GM18526 (cell line): Measurements from ENCODE around the gene IL18RAP.

ENCODE experiments used
- POLR2A ChIP-seq: IDR thresholded peaks from 3 replicates; pipeline ENCODE4 v1.6.1; 2011; ENCODE audit not compliant: insufficient read length; ENCODE audit errors: extremely low read depth

Gene IL18RAP

DNA sequence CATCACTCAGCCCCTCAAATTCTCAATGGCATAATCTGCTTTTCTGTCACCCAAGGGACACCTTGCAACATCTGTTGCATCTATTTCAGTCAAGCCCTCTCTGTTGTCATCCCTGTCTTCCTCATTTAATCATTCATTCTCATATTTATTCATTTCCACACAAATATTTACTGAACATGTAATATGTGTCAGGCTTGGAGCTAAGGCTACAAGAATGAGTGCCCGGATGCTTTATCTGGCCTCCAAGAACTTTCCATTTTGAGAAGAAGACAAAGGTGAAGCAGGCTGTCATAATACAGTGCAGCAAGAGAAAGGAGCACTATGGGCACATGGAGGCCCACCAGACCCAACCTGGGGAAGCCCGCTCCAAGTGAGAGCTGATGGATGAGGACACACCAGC, 15.6 kb downstream of the IL18RAP start:
- no peak for TF ChIP-seq POLR2A

GRCh38 chr2:102439065-102439695, 16.2 kb downstream of the IL18RAP start:
- no peak for TF ChIP-seq POLR2A

DNA sequence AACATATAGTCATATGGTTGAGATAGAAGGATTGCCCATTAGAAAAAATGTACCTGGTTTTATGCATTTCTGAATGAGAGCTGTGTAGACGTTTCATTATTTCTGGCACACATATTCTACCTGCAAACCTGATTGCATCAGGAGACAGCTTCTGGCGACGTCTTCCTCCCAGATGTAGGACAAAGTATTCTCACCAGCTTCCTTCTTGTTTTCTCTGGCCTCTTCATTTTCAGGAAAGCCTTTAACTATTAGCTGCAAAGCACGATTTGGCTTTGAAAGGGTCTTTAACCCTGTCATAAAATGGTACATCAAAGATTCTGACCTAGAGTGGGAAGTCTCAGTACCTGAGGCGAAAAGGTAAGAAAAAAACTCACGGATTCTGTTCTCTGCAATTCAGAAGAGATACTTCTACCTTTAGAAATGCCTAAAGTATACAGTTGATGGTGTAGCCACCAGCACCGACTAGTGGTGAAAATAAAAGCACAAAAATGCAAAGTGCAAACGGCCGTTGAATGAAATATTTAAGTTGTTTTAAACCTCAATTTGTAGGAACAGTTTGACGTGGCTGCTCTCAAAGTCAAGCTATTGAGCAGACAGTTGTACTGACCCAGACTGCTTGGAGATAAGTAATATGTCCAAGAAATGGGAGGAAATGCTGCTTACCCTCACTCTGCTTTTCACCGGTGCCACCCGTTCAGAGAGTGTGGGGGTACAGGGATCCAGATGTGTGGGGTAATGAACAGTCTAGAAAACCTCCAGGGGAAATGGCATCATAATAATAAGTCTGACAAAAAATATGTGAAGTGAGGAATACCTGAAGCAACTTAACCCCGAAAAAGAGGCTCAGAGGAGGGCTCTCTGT, 20.2 kb downstream of the IL18RAP start:
- TF ChIP-seq POLR2A: no peak

- no peak for TF ChIP-seq POLR2A
Measured at GRCh38 chr2:102444233-102444632, 21.3 kb downstream of the IL18RAP start.

DNA sequence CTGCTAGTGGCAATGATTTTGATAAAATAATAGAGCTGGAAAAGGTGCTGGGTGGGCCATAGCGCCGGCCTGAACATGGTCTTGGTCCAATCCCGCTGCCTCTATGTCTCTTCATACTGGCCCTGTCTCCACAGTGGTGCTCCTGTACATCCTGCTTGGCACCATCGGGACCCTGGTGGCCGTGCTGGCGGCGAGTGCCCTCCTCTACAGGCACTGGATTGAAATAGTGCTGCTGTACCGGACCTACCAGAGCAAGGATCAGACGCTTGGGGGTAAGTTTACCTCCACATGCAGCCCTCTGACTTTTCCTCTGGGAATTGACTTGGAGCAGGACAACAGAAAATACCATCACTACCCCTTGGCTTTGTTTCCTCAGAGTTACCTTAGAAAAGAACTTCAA, 24.0 kb downstream of the IL18RAP start:
- no peak for TF ChIP-seq POLR2A

DNA sequence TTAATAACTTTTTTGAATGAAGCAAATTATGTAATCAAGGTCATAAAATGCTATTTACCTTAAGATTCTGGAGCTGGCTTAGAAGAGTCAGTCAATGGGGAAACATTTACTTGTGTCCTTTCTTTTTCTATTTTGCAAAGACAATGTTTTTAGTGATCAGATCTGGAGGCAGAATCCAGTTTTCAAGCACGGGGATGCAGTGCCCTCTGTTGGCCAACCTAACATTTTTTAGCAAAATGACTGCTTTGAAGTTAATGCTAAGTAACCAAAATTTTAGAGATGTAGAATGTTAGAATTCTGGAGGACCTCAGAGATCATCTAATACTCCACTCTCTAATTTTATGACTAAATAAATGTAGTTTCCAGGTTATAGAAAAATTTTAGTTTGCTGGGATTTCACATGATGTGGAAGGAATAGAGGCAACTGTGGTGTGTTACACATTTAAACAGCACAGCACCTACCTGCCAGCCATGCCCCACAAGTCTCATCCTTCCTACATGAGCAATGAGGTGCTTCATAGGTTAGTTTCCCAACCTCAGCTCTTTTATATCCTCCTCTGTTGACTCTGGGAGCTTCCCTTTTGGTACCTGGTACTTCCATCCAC, 26.5 kb downstream of the IL18RAP start:
- TF ChIP-seq POLR2A: no peak

- TF ChIP-seq POLR2A: no peak
Measured at GRCh38 chr2:102451968-102452367, 29.0 kb downstream of the IL18RAP start.

DNA sequence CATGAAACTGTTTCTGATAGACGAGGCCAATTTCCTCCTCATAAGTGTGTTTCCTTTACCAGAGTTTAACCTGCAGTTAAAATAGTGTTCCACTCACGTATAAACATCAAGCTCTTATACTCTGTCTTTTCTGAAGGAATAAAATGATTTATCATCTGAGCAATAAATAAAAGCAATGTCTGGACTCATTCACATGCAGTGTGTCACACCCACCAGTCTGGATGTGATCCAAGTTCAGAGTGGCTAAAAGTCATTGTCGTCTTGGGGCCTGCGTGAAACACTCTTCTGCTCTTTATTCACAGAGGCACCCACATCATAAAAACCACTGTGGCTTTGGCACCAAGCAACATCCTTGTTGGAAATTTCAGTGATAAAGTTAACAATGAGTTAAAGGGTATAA, 30.5 kb downstream of the IL18RAP start:
- TF ChIP-seq POLR2A: no peak

- no peak for TF ChIP-seq POLR2A
Measured at GRCh38 chr2:102455061-102455670, 32.2 kb downstream of the IL18RAP start.

DNA sequence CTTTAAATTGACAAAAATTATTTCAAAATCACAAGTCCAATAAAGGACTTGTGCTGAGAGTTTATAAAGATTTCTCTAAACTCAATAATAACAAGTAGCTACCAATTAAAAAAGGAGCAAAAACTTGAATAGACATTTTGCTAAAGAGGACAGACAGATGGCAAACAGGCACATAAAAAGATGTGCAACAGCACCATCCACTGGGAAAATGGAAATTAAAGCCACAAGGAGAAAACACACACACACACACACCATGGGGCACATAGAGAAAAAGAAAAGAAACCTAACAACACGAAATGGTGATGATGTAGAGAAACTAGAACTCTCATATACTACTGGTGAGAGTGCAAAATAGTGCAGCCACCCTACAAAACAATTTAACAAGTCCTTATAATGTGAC, 37.5 kb downstream of the IL18RAP start:
- TF ChIP-seq POLR2A: no peak

- no peak for TF ChIP-seq POLR2A
Measured at GRCh38 chr2:102461188-102461587, 38.2 kb downstream of the IL18RAP start.

GRCh38 chr2:102463160-102463559, 40.2 kb downstream of the IL18RAP start:
- TF ChIP-seq POLR2A: no peak

DNA sequence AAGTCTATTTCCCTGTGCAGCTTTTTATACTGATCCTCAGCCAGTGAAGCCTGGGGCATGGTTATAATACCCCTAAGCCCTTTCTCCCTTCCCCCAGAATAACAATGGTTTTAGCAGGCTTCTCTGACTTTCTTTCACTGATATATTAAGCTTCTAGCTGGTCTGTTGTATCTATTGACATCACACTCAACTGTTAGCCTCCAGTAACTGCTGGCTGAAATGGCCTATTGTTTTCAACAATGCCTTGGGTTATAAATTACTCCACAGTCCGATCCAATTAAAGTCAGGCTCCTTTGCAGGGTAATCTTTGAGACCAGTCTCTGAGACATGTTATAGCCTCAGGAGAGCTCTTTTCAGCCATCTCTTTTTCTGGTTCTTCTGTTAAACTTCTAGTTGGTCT, 47.2 kb downstream of the IL18RAP start:
- no peak for TF ChIP-seq POLR2A

DNA sequence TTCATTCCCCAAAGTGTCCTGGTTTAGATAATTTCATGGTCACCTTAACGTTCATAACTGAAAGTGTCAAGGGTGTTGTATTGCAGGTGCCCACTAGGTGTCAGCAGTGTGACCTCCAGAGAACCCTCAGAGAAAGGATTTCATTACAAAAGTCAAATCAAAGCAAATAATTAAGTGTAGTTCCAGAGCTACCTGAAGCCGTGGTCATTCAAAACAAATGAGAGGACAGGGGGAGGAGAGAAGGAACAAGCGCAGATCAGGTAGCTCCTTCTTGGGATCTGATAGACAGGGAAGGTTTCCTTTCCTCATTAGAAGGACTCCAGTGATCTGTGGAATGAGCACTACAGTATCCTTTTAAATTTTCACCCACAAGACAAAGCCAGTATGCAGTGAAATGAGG, 50.1 kb downstream of the IL18RAP start, which contains the start of gene SLC9A4:
SLC9A4 (plus strand) TSS at position 207 of the 400 bp plus-strand sequence. CDS start 534 bp downstream, outside the sequence.
- TF ChIP-seq POLR2A: no peak

DNA sequence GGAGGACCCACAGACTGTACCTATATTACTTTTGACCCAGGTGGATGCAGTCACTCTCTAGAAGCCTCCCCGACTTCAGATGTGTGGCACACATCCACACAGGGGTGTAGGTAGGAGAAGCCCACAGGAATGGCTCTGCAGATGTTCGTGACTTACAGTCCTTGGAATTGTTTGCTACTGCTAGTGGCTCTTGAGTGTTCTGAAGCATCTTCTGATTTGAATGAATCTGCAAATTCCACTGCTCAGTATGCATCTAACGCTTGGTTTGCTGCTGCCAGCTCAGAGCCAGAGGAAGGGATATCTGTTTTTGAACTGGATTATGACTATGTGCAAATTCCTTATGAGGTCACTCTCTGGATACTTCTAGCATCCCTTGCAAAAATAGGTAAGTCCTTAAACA, 50.7 kb downstream of the IL18RAP start:
- TF ChIP-seq POLR2A: no peak

- TF ChIP-seq POLR2A: no peak
Measured at GRCh38 chr2:102474785-102475184, 51.8 kb downstream of the IL18RAP start.
